ENCODE results near the gene GALNT11.
A peak's percentile ranks its signal among the peaks of the same experiment; 100 is the strongest.

The GALNT11 gene

GRCh38 chr7:152142976-152143595 is 117.6 kb downstream of the GALNT11 start:
- Histone ChIP-seq H3K9ac (ENCODE audit: low read length) (no peak overlapping the region), H3K4me2 (ENCODE audit: low read depth, low read length) (no peak overlapping the region), H3F3A (ENCODE audit: insufficient read depth, low read length) (no peaks in the 10 kb centered on the region), H3K27ac (ENCODE audit: low read length) (no peak overlapping the region), H3K27me3 (replicated peaks; ENCODE audit: insufficient read depth, low read length) (no peaks in the 10 kb centered on the region), H3K4me3 (ENCODE audit: low read length) (no peak overlapping the region), H3K9me3 (replicated peaks; ENCODE audit: insufficient read depth, low read length) (no peaks in the 10 kb centered on the region), H3K9me2 (replicated peaks; ENCODE audit: insufficient read depth, low read length) (no peaks in the 10 kb centered on the region), H3K36me3 (replicated peaks; ENCODE audit: insufficient read depth, low read length) (peaks cover 36% of the 10 kb centered on the region), H3K4me1 (ENCODE audit: low read length) (no peaks in the 10 kb centered on the region), H2AFZ (ENCODE audit: low read length) (no peak overlapping the region), H3K79me2 (ENCODE audit: low read length) (no peaks in the 10 kb centered on the region), H4K20me1 (ENCODE audit: insufficient read depth, low read length) (no peaks in the 10 kb centered on the region)
- TF ChIP-seq CTCF (IDR thresholded peaks at IDR 0.05; ENCODE audit: low read length) (no peak), EZH2 (optimal IDR thresholded peaks at IDR 0.05; ENCODE audit: low read depth, low read length) (no peak), EZH2phosphoT487 (IDR thresholded peaks at IDR 0.05; ENCODE audit: low read length) (no peak)
- DNase-seq, result no peak

- no peaks in the 10 kb centered on the region for H3K4me1 ChIP-seq (ENCODE audit: low read length)
- no peak overlapping the region for H3K4me2 ChIP-seq (ENCODE audit: low read depth, low read length)
- DNase-seq, result no peak
- no peaks in the 10 kb centered on the region for H4K20me1 ChIP-seq (ENCODE audit: insufficient read depth, low read length)
- H3F3A ChIP-seq (ENCODE audit: insufficient read depth, low read length), result no peaks in the 10 kb centered on the region
- H3K9me3 ChIP-seq (replicated peaks; ENCODE audit: insufficient read depth, low read length), result no peaks in the 10 kb centered on the region
- no peak overlapping the region for H2AFZ ChIP-seq (ENCODE audit: low read length)
- H3K36me3 ChIP-seq (replicated peaks; ENCODE audit: insufficient read depth, low read length), result peaks cover 33% of the 10 kb centered on the region
- TF ChIP-seq EZH2 (optimal IDR thresholded peaks at IDR 0.05; ENCODE audit: low read depth, low read length) (no peak), EZH2phosphoT487 (IDR thresholded peaks at IDR 0.05; ENCODE audit: low read length) (no peak), CTCF (IDR thresholded peaks at IDR 0.05; ENCODE audit: low read length) (no peak)
- H3K27ac ChIP-seq (ENCODE audit: low read length), result no peak overlapping the region
- H3K9me2 ChIP-seq (replicated peaks; ENCODE audit: insufficient read depth, low read length), result no peaks in the 10 kb centered on the region
- no peaks in the 10 kb centered on the region for H3K79me2 ChIP-seq (ENCODE audit: low read length)
- no peak overlapping the region for H3K9ac ChIP-seq (ENCODE audit: low read length)
- H3K4me3 ChIP-seq (ENCODE audit: low read length), result no peak overlapping the region
- H3K27me3 ChIP-seq (replicated peaks; ENCODE audit: insufficient read depth, low read length), result no peaks in the 10 kb centered on the region
These were observed 119.2 kb downstream of the GALNT11 start for GRCh38 chr7:152144557-152145245.

GRCh38 chr7:152145853-152146466 is 120.5 kb downstream of the GALNT11 start:
- H3K27me3 ChIP-seq (replicated peaks; ENCODE audit: insufficient read depth, low read length), result no peaks in the 10 kb centered on the region
- H3K9ac ChIP-seq (ENCODE audit: low read length), result no peak overlapping the region
- H3K36me3 ChIP-seq (replicated peaks; ENCODE audit: insufficient read depth, low read length), result peaks cover 37% of the 10 kb centered on the region
- H2AFZ ChIP-seq (ENCODE audit: low read length), result no peak overlapping the region
- H3F3A ChIP-seq (ENCODE audit: insufficient read depth, low read length), result no peaks in the 10 kb centered on the region
- no peaks in the 10 kb centered on the region for H3K4me1 ChIP-seq (ENCODE audit: low read length)
- no peaks in the 10 kb centered on the region for H4K20me1 ChIP-seq (ENCODE audit: insufficient read depth, low read length)
- no peak overlapping the region for H3K4me2 ChIP-seq (ENCODE audit: low read depth, low read length)
- TF ChIP-seq EZH2phosphoT487 (IDR thresholded peaks at IDR 0.05; ENCODE audit: low read length) (no peak), CTCF (IDR thresholded peaks at IDR 0.05; ENCODE audit: low read length) (peak; percentile 69), EZH2 (optimal IDR thresholded peaks at IDR 0.05; ENCODE audit: low read depth, low read length) (no peak)
- H3K27ac ChIP-seq (ENCODE audit: low read length), result no peak overlapping the region
- H3K79me2 ChIP-seq (ENCODE audit: low read length), result no peaks in the 10 kb centered on the region
- no peak overlapping the region for H3K4me3 ChIP-seq (ENCODE audit: low read length)
- no peaks in the 10 kb centered on the region for H3K9me3 ChIP-seq (replicated peaks; ENCODE audit: insufficient read depth, low read length)
- DNase-seq, result peak; percentile 26
- no peaks in the 10 kb centered on the region for H3K9me2 ChIP-seq (replicated peaks; ENCODE audit: insufficient read depth, low read length)
